Jurkat, Clone E6-1 (cell line): Measurements from ENCODE around the gene ITCH.
"Not testable (repeated sequence)": the region's sequence is repeated elsewhere in the genome, so short reads cannot be mapped to it uniquely, and the experiment has no call there.

Experiments
- DNase-seq: peaks from one replicate; pipeline ENCODE4 v3.0.0-alpha.2; 2011; ENCODE audit warnings: low read depth, low spot score
- H3K4me3 ChIP-seq: 2 replicates; pipeline ENCODE4 v1.5.1; 2011; ENCODE audit warnings: mild to moderate bottlenecking, low read length, control low read depth, moderate library complexity

Gene ITCH

GRCh38 chr20:34404803-34405202, 41.7 kb downstream of the ITCH start:
- no peak for DNase-seq
- H3K4me3 ChIP-seq = no peak overlapping the region

GRCh38 chr20:34405247-34405651, 42.2 kb downstream of the ITCH start:
- 0 out of 2 replicates have a peak overlapping the region, but pooled peaks have one; percentile 16 for H3K4me3 ChIP-seq
- DNase-seq = peak; percentile 83

- not testable (repeated sequence) for H3K4me3 ChIP-seq, DNase-seq
Observed at GRCh38 chr20:34405942-34406341, 42.9 kb downstream of the ITCH start.

GRCh38 chr20:34407962-34408474, 44.9 kb downstream of the ITCH start:
- no peak overlapping the region for H3K4me3 ChIP-seq
- no peak for DNase-seq

GRCh38 chr20:34410336-34410735, 47.3 kb downstream of the ITCH start:
- no peak overlapping the region for H3K4me3 ChIP-seq
- no peak for DNase-seq

GRCh38 chr20:34412453-34412852, 49.4 kb downstream of the ITCH start:
- H3K4me3 ChIP-seq = no peak overlapping the region

GRCh38 chr20:34414525-34414924, 51.5 kb downstream of the ITCH start:
- not testable (repeated sequence) for DNase-seq, H3K4me3 ChIP-seq

More at GRCh38 chr20:34412453-34412852, 49.4 kb downstream of the ITCH start:
- no peak for DNase-seq

- H3K4me3 ChIP-seq = no peak overlapping the region
- DNase-seq = no peak
Observed at GRCh38 chr20:34415079-34415478, 52.0 kb downstream of the ITCH start.

- no peak for DNase-seq
- H3K4me3 ChIP-seq = no peak overlapping the region
Observed at GRCh38 chr20:34420146-34420545, 57.1 kb downstream of the ITCH start.

- no peak for DNase-seq
- no peak overlapping the region for H3K4me3 ChIP-seq
Observed at GRCh38 chr20:34420975-34421374, 57.9 kb downstream of the ITCH start.

GRCh38 chr20:34421766-34422466, 58.8 kb downstream of the ITCH start:
- no peak overlapping the region for H3K4me3 ChIP-seq
- no peak for DNase-seq

GRCh38 chr20:34425032-34425690, 62.1 kb downstream of the ITCH start:
- DNase-seq = not testable (repeated sequence)

GRCh38 chr20:34426026-34426425, 63.0 kb downstream of the ITCH start:
- H3K4me3 ChIP-seq = no peak overlapping the region
- no peak for DNase-seq

More at GRCh38 chr20:34425032-34425690, 62.1 kb downstream of the ITCH start:
- H3K4me3 ChIP-seq = not testable (repeated sequence)

- no peak for DNase-seq
- no peak overlapping the region for H3K4me3 ChIP-seq
Observed at GRCh38 chr20:34427331-34427730, 64.3 kb downstream of the ITCH start.

- DNase-seq = no peak
Observed at GRCh38 chr20:34427784-34428183, 64.7 kb downstream of the ITCH start.

GRCh38 chr20:34431168-34431567, 68.1 kb downstream of the ITCH start:
- H3K4me3 ChIP-seq = no peak overlapping the region
- no peak for DNase-seq

More at GRCh38 chr20:34427784-34428183, 64.7 kb downstream of the ITCH start:
- no peak overlapping the region for H3K4me3 ChIP-seq

GRCh38 chr20:34432663-34433062, 69.6 kb downstream of the ITCH start:
- not testable (repeated sequence) for H3K4me3 ChIP-seq, DNase-seq

GRCh38 chr20:34433391-34433790, 70.3 kb downstream of the ITCH start:
- H3K4me3 ChIP-seq = no peak overlapping the region
- DNase-seq = no peak

GRCh38 chr20:34435589-34435988, 72.5 kb downstream of the ITCH start:
- no peak for DNase-seq
- H3K4me3 ChIP-seq = no peak overlapping the region

GRCh38 chr20:34437330-34437986, 74.4 kb downstream of the ITCH start:
- peak; percentile 26 for DNase-seq
- H3K4me3 ChIP-seq = no peak overlapping the region
